ENCODE measurements around the gene CCDC9.
"Not testable (repeated sequence)": the region's sequence is repeated elsewhere in the genome, so short reads cannot be mapped to it uniquely, and the experiment has no call there.

CCDC9 gene

GRCh38 chr19:47232422-47233211, 23.7 kb upstream of the CCDC9 start:
- DNase-seq, result no peak

DNA sequence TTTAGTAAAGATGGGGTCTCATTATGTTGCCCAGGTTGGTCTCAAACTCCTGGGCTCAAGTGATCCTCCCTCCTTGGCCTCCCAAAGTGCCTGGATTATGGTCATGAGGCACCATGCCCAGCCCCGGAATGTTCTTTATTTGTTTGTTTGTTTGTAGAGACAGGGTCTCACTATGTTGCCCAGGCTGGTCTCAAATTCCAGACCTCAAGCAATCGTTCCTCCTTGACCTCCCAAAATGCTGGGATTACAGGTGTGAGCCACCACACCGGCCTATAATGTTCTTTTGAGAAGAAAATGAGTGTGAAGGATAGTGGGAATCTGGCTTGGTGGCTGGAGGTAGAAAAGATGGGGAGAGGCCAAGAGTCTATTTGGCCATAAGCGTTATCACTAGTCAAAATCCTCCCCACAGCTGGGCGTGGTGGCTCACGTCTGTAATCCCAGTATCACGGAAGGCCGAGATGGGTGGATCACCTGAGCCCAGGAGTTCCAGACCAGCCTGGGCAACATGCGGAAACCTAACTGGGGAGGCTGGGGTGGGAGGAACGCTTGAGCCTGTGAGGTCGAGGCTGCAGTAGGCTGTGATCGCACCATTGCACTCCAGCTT, 20.2 kb upstream of the CCDC9 start:
- DNase-seq, result no peak

- DNase-seq, result no peak
These were observed 17.2 kb upstream of the CCDC9 start for GRCh38 chr19:47239152-47239551.

- peak; percentile 88 for DNase-seq
These were observed 16.6 kb upstream of the CCDC9 start for GRCh38 chr19:47239610-47240296.

DNA sequence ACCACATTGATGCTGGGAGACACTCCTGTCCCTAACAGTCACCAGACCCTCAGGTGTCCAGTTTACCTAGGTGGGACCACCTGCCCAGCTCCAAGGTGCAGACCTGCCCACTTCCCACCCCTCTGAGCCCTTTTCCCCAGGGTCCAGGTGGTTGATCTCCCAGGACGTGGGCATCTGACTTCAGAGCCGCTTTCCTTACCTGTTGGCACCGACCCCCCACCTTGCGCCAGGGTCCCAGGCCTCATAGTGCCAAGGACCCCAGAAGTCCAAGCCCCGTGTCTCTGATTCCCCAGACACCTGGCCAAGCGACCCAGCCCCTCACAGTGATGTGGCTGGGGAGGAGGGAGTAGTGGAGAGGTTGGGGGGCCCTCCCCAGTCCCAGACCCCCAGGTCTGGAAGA, 15.8 kb upstream of the CCDC9 start:
- no peak for DNase-seq

DNA sequence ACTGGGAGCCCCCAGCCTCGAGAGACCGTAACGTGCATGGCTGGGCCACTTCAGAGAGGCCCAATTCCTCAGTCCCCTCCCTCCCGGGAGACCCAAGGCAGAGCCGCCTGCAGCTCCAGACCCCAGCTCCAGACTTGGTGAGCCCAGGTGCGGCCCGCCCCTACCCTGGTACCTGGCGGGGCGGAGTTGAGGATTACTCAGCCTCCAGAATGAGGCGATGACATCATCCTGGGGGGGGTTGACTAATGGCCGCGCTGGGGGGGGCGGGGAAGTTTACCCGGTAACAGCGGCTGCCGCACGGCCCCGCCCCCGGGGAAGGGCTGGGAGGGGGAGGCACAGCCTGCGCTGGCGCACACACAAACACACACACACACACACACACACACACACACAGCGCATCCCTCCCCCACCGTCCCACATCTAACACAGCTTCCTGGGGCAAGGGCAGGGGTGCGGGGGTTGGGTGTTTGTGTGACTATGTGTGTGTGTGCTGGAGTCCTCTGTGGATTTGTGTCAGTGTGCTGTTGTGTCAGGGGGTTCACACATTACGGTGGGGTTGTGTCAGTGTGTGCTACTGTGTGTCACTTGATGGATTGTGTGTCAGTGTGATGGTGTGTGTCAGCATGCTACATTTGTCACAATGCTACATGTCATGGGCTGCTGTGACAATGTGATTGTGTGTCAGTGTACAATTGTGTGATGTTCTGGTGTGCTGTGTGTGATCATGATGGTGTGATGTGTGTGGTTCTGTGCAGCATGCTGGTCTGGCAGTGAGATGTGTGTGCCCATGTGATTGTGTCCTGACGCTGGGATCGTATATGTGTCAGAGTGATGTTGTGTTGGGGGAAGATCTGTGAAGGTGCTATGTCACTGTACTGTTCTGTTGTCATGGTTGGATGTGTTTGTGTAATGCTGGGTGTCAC, 15.1 kb upstream of the CCDC9 start:
- DNase-seq, result peak; percentile 90

- DNase-seq, result no peak
These were observed 14.3 kb upstream of the CCDC9 start for GRCh38 chr19:47241919-47242577.

DNA sequence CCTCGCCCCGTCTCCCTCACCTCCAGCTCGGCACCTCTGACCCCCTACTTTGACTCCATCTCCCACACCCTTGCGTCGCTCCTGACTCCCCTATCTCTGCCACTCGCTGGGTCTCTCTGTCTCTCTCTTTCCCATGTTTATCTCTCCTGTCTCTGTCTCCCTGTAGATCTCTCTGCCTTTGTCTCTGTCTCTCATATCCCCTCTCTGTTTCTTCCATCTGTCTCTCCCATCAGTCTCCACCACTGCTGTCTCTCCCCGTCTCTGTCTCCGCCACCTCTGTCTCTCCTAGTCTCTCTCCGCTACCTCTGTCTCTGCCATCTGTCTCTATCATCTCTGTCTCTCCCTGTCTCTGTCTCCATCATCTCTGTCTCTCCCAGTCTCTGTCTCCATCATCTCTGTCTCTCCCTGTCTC, 13.0 kb upstream of the CCDC9 start:
- DNase-seq, result no peak

GRCh38 chr19:47243776-47244547, 12.4 kb upstream of the CCDC9 start:
- peak; percentile 90 for DNase-seq

DNA sequence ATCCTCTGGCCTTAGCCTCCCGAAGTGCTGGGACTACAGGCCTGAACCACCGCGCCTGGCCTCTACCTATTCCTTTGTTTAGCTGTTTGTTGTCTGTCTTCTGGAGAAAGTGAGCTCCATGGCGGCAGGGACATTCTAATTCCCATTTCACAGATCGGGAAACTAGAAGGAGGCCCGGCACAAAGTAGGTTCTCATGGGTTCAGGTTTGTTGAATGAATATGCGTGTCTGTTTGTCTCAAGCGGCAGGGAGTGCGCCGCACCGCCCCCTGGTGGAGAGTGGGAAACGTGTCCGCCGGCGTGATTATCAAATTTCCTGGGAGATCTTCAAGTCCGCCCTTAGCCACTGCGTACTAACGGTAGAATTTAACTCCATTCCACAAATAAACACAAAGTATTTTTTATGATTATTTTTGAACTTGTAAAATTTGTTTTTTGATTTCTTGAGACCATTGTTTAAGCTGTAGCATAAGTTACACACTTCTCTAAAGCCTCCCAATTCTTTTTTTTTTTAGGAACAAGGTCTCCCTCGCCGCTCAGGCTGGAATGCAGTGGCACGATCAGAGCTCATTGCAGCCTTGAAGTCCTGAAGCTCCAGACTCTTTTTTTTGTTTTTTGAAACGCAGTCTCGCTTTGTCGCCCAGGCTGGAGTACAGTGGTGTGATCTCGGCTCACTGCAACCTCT, 8.9 kb upstream of the CCDC9 start:
- peak; percentile 49 for DNase-seq

DNA sequence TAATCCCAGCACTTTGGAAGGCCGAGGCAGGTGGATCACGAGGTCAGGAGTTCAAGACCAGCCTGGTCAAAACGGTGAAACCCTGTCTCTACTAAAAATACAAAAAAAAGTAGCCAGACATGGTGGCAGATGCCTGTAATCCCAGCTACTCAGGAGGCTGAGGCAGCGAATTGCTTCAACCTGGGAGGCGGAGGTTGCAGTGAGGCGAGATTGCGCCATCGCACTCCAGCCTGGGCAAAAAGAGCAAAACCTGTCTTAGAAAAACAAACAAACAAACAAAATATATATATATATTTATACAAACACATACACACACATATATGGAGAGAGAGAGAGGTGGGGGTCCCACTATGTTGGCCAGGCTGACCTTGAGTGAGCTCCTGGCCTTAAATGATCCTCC, 3.3 kb upstream of the CCDC9 start:
- not testable (repeated sequence) for DNase-seq

DNA sequence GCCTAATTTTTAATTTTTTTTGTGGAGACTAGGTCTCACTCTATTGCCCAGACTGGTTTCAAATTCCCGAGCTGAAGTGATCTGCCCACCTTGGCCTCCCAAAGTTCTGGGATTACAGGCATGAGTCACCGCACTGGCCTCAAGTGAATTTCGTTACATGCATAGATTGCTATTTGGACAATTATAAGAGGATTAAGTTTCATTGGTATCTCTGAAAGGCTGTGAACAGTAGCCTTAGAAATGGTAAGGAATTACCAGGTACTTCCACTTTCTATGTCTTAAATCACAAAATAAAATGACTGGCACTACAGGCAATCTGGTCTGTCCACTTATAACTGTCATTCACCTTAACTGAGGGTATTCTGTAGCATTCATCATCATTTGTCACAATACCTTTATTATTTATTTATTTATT, 2.9 kb upstream of the CCDC9 start:
- DNase-seq, result no peak

- no peak for DNase-seq
These were observed 2.4 kb upstream of the CCDC9 start for GRCh38 chr19:47253970-47254369.

DNA sequence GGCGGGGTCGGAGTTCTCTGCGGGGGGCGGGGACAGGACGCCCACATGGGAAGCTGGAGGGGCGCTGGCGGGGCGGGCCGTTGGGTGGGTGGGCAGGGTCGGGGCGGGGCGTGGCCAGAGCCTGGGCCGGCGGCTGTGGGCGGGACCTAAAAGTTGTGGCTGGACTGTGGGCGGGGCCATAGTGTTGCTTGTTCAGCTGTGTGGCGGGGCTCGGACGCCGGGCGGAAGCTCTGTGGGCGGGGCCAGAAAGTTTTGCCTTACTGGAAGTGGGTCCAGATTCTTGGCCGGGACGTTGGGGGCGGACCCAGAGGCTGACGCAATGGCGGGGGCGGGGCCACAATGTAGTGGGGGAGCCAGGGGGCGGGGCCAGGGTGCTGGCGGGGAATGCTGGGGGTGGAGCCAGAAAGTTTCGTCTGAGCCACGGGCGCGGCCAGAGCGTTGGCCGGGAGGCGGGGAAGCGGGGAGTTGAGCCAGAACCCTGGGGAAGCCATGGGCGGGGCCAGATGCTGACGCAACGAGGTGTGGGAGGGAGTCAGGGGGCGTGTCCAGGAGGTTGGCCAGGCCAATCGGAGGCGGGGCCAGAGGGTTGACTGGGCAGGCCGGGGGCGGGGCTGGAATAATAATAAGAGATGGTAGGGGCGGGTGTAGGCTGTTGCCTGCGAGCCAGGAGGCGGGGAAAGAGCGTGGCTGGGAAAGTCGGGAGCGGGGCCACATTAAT, 527 bp downstream of the CCDC9 start:
- DNase-seq, result peak; percentile 100

GRCh38 chr19:47257411-47258169, 1.3 kb downstream of the CCDC9 start:
- no peak for DNase-seq

GRCh38 chr19:47258434-47258833, 2.1 kb downstream of the CCDC9 start:
- no peak for DNase-seq

DNA sequence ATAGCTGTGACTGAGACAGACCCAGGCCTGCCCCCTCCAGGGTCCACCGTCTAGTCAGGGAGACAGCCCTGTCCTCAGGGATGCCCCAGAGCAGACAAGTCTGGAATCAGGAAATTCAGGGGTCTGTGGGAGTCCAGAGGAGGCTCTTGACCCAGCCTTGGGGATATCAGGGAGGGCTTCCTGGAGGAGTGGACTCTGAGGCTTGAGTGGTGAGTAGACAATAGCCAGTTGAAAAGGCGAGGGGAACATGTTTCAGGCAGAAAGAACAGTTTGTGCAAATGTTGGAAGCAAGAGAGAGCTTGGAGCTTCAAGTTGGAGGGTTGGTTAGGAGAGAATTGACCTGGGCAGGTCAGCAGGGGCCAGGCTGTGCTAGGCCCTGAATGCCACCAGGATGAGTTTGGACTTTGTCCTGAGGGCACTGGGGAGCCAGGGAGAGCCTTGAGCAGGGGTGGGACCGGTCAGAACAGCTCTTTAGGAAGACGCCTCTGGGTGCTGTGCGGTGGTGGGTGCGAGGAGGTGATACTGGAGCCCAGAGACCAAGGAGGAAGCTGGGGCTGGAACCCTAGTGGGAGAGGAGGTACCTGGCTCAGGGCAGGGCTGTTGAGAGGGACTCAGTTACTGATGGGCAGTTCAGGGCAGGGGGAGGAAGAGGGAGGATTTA, 2.7 kb downstream of the CCDC9 start:
- DNase-seq, result no peak

DNA sequence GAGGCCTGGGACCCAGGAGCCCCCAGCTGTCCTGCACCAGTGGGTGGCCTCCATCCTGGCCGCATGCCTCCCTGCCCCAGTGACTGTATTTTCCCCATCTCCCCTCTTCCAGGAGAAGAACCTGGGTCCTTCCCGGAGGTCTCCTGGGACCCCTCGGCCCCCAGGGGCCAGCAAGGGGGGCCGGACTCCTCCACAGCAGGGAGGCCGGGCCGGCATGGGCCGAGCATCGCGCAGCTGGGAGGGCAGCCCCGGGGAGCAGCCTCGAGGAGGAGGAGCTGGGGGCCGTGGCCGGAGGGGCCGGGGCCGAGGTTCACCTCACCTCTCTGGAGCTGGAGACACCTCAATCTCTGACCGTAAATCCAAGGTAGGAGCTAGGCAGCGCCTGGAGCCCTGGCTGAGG, 4.2 kb downstream of the CCDC9 start:
- no peak for DNase-seq
